Right atrium auricular region (tissue), 2 donors: ENCODE data around the gene ZNF438. TPM values are rescaled to one million over a fixed set of nuclear protein-coding genes. Genes with fewer than 3 reads are reported as not detected.

ENCODE experiments used
- DNase-seq: peaks from one replicate; pipeline ENCODE4 v3.0.0-alpha.2; 2019; ENCODE audit warnings: low spot score
- H3K27ac ChIP-seq, 2 donors: fragments of 200-600 bp; sonication (generic); 1 replicate in 1 of 2; 2 replicates in 1 of 2; pipeline ENCODE4 v1.5.1; 2016 to 2019
- H3K27me3 ChIP-seq, 2 donors: fragments of 200-600 bp; sonication (generic); one replicate each; pipeline versions ENCODE4 v1.5.1 to v1.6.0; 2017 to 2019
- H3K36me3 ChIP-seq: fragments of 200-600 bp; sonication (generic); one replicate; pipeline ENCODE4 v1.5.1; 2016
- H3K4me1 ChIP-seq, 2 donors: fragments of 200-600 bp; sonication (generic); one replicate each; pipeline versions ENCODE4 v1.5.1 to v1.6.0; 2017 to 2019
- H3K4me3 ChIP-seq, 2 donors: fragments of 200-600 bp; sonication (generic); 1 replicate in 1 of 2; 2 replicates in 1 of 2; pipeline ENCODE4 v1.5.1; 2017 to 2019; ENCODE audit warnings: mild to moderate bottlenecking in 1 of 2, moderate library complexity in 1 of 2
- H3K9me3 ChIP-seq, 2 donors: fragments of 200-600 bp; sonication (generic); one replicate each; pipeline ENCODE4 v1.5.1; 2019
- CTCF ChIP-seq, 2 donors: fragments of 200-600 bp; sonication (generic); IDR thresholded peaks; one replicate each; pipeline ENCODE4 v1.5.1; 2019; ENCODE audit warnings: antibody characterized with exemption in 2 of 2
- total RNA-seq, 2 donors: library from RNA; depleted of rRNA; stranded (reverse); fragments of >200 nt; gene quantifications; one replicate each; pipeline ENCODE4 v1.1.0, GENCODE V29; 2016

The ZNF438 gene
- total RNA-seq, 2 donors from 2014 or later: 13.4 to 14.5 TPM

- no peak overlapping the region for H3K4me3 ChIP-seq
- no peaks in the 10 kb centered on the region for H3K27me3 ChIP-seq
- peaks cover 0 to 29% of the 10 kb centered on the region in 2 donors for H3K4me1 ChIP-seq
- H3K9me3 ChIP-seq: no peaks in the 10 kb centered on the region
- no peak for TF ChIP-seq CTCF (IDR thresholded peaks at IDR 0.05)
- peak overlapping the region; percentile 17 to 29 for H3K27ac ChIP-seq
- DNase-seq: no peak
- no peaks in the 10 kb centered on the region for H3K36me3 ChIP-seq
Observed at GRCh38 chr10:31070025-31070424, 38.4 kb upstream of the ZNF438 start.

DNA sequence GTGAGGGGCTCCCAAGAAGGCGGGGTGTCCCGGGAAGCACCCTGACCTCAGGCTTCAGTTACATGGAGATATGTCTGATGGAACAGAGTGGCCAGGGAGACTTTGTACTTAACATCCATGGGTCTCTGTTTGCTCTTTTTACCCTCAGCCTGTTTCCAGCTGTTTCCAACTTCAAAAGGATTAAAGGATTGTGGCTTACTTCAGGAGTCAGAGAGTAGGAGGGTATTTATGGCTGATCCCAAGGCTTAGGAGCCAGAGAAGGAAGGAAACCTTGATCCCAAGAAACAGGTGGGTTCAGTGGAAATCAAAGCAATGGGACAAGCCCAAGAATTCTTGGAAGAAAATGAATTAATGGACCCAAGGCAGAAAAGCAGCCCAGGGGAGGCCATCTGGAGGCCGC, 37.7 kb upstream of the ZNF438 start:
- H3K36me3 ChIP-seq: no peaks in the 10 kb centered on the region
- no peak for DNase-seq
- TF ChIP-seq CTCF (IDR thresholded peaks at IDR 0.05): no peak
- no peaks in the 10 kb centered on the region for H3K9me3 ChIP-seq
- H3K4me3 ChIP-seq: no peak overlapping the region
- H3K27ac ChIP-seq: peak overlapping the region; percentile 17 to 29
- peaks cover 0 to 35% of the 10 kb centered on the region in 2 donors for H3K4me1 ChIP-seq
- H3K27me3 ChIP-seq: no peaks in the 10 kb centered on the region

DNA sequence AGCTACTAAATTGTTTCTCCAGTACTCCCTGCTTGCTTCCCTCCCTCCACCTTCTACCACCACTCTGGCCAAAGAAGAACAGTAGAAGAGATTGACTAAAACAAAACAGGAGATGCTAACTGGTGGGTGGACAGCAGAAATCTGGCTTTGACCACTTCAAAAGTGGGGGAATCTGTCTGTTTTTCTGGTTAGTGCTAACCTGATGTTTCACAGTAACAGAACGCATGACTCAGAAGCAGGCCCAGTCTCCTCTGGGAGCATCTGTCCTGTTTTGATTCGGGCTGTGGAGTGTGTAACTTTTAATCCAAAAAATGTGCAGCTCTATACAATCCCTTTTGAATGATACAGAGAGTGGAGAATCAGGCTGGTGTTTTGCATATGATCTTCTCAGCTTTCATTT, 32.7 kb upstream of the ZNF438 start:
- Histone ChIP-seq H3K27ac (peak overlapping the region; percentile 25 to 73), H3K27me3 (no peaks in the 10 kb centered on the region), H3K4me3 (no peak overlapping the region), H3K36me3 (no peaks in the 10 kb centered on the region), H3K9me3 (no peaks in the 10 kb centered on the region), H3K4me1 (peaks cover 0 to 14% of the 10 kb centered on the region in 2 donors)
- no peak for TF ChIP-seq CTCF (IDR thresholded peaks at IDR 0.05)
- DNase-seq: no peak

DNA sequence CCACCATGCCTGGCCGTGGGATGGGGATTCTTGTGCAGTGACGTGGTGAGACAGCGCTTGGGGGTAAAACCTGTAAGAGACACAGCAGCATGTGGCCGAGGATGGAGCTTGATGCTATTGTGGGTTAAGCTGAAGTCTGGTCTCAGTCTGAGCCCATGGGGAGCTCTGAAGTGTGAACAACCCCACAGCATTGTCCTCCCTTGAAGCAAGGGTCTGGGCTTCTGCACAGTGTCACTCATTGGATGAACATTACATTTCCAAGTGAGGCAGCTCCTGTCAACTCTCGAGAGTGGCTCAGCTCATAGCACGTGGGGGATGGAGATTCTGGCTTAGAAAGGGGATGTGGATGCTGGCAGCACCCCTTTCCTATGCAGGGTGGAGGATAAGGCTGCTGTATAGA, 32.2 kb upstream of the ZNF438 start:
- DNase-seq: no peak
- no peaks in the 10 kb centered on the region for H3K9me3 ChIP-seq
- TF ChIP-seq CTCF (IDR thresholded peaks at IDR 0.05): no peak
- no peak overlapping the region for H3K4me3 ChIP-seq
- no peaks in the 10 kb centered on the region for H3K27me3 ChIP-seq
- no peaks in the 10 kb centered on the region for H3K36me3 ChIP-seq
- peak overlapping the region; percentile 25 to 73 for H3K27ac ChIP-seq
- H3K4me1 ChIP-seq: peaks cover 0 to 14% of the 10 kb centered on the region in 2 donors

DNA sequence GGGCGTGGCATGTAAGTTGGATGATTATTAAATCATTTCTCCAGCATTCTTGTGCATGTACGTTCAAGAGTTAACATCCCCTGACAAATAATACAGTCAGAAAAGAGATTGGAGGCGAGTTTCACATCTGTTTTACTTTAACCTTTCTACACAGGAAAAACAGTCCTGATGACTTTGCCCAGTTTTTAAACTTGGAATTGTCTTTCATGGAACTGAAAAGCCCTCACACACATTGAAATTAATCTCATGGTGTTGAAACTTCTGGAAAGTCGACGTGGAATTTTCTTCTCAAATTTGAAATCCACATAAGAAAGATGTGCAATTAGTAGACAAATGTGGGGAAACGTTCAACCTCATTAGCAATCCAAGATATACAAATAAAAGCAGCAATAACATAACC, 31.2 kb upstream of the ZNF438 start:
- TF ChIP-seq CTCF (IDR thresholded peaks at IDR 0.05): no peak
- no peaks in the 10 kb centered on the region for H3K9me3 ChIP-seq
- no peaks in the 10 kb centered on the region for H3K27me3 ChIP-seq
- peaks cover 0 to 14% of the 10 kb centered on the region in 2 donors for H3K4me1 ChIP-seq
- DNase-seq: no peak
- no peaks in the 10 kb centered on the region for H3K36me3 ChIP-seq
- H3K27ac ChIP-seq: peak overlapping the region; percentile 29 to 62
- no peak overlapping the region for H3K4me3 ChIP-seq

DNA sequence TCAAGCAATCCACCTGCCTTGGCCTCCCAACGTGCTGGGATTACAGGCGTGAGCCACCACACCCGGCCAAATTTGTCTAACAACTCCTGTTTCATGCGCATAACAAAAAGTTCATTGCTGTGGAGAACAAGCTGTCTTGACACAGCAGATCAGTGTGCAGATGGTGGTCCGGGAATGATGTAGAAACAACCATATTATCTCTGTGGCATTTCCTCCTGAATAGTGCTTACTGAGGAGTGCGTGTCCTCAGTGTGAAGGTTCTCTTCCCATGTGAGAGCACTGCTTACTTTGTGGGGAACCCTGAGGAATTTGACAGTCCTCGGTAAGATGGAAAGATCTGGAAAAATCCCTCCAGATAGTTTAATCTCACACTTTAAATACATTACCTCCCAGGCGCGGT, 30.3 kb upstream of the ZNF438 start:
- Histone ChIP-seq H3K27ac (peak overlapping the region in 1 of 2 donors; percentile 29), H3K4me1 (peaks cover 0 to 14% of the 10 kb centered on the region in 2 donors)

More for the DNA sequence above, 30.3 kb upstream of the ZNF438 start:
- Histone ChIP-seq H3K36me3 (no peaks in the 10 kb centered on the region), H3K4me3 (no peak overlapping the region), H3K9me3 (no peaks in the 10 kb centered on the region), H3K27me3 (no peaks in the 10 kb centered on the region)
- DNase-seq: no peak
- TF ChIP-seq CTCF (IDR thresholded peaks at IDR 0.05): no peak
